Myocyte (in vitro differentiated cells): ENCODE data around the gene CTLA4. TPM values are rescaled to one million over a fixed set of nuclear protein-coding genes. Genes with fewer than 3 reads are reported as not detected.

Experiments
- DNase-seq: peaks from one replicate; pipeline ENCODE4 v3.0.0-alpha.2; 2012; ENCODE audit warnings: low read depth
- polyA plus RNA-seq: library from polyadenylated mRNA; unstranded; fragments of >200 nt; gene quantifications from one replicate; pipeline ENCODE4 v1.2.1, GENCODE V29; 2012; ENCODE audit warnings: missing spikeins
- total RNA-seq: library from RNA; depleted of rRNA; stranded (reverse); fragments of >200 nt; gene quantifications from 2 replicates; pipeline ENCODE4 v1.2.3, GENCODE V29; 2014

CTLA4 gene
- not detected in 2 replicates for total RNA-seq
- 1.5 TPM for polyA plus RNA-seq

- DNase-seq = no peak
Measured at GRCh38 chr2:203867561-203868200, at the start of gene CTLA4. Gene CTLA4, plus strand, starts transcription at chr2:203867771. Its CDS starts 172 bp downstream, at chr2:203867943.

GRCh38 chr2:203818656-203819055, 48.9 kb upstream of the CTLA4 start:
- DNase-seq = no peak

- no peak for DNase-seq
Measured at GRCh38 chr2:203819434-203820133, 48.0 kb upstream of the CTLA4 start.

- no peak for DNase-seq
Measured at GRCh38 chr2:203820969-203821368, 46.6 kb upstream of the CTLA4 start.

GRCh38 chr2:203822240-203822639, 45.3 kb upstream of the CTLA4 start:
- DNase-seq = no peak

GRCh38 chr2:203823173-203823572, 44.4 kb upstream of the CTLA4 start:
- no peak for DNase-seq

GRCh38 chr2:203824057-203824456, 43.5 kb upstream of the CTLA4 start:
- no peak for DNase-seq

- no peak for DNase-seq
Measured at GRCh38 chr2:203824603-203825002, 43.0 kb upstream of the CTLA4 start.

GRCh38 chr2:203826704-203827103, 40.9 kb upstream of the CTLA4 start:
- DNase-seq = no peak

- DNase-seq = no peak
Measured at GRCh38 chr2:203830304-203831055, 37.1 kb upstream of the CTLA4 start.

GRCh38 chr2:203835420-203835819, 32.2 kb upstream of the CTLA4 start:
- DNase-seq = no peak

- no peak for DNase-seq
Measured at GRCh38 chr2:203835892-203836800, 31.4 kb upstream of the CTLA4 start.

- DNase-seq = no peak
Measured at GRCh38 chr2:203840655-203841205, 26.8 kb upstream of the CTLA4 start.

- DNase-seq = no peak
Measured at GRCh38 chr2:203841654-203842053, 25.9 kb upstream of the CTLA4 start.

GRCh38 chr2:203842373-203842772, 25.2 kb upstream of the CTLA4 start:
- DNase-seq = no peak

- DNase-seq = no peak
Measured at GRCh38 chr2:203846490-203847105, 21.0 kb upstream of the CTLA4 start.

- no peak for DNase-seq
Measured at GRCh38 chr2:203849010-203849409, 18.6 kb upstream of the CTLA4 start.

- DNase-seq = no peak
Measured at GRCh38 chr2:203852760-203853159, 14.8 kb upstream of the CTLA4 start.

GRCh38 chr2:203853271-203853670, 14.3 kb upstream of the CTLA4 start:
- no peak for DNase-seq

- no peak for DNase-seq
Measured at GRCh38 chr2:203853722-203854121, 13.8 kb upstream of the CTLA4 start.
